Peyer's patch (tissue), 4 donors: ENCODE results near the gene SLC1A3. TPM values are rescaled to one million over a fixed set of nuclear protein-coding genes. Genes with fewer than 3 reads are reported as not detected.

Source experiments
- DNase-seq, 3 donors: peaks; one replicate each; pipeline ENCODE4 v3.0.0-alpha.2; 2017 to 2019
- H3K27ac ChIP-seq, 4 donors: fragments of 200-600 bp; sonication (generic); one replicate each; pipeline ENCODE4 v1.5.1; 2016 to 2019
- H3K27me3 ChIP-seq, 2 donors: fragments of 200-600 bp; sonication (generic); one replicate each; pipeline ENCODE4 v1.5.1; 2019
- H3K36me3 ChIP-seq, 3 donors: fragments of 200-600 bp; sonication (generic); one replicate each; pipeline ENCODE4 v1.5.1; 2016 to 2019
- H3K4me1 ChIP-seq, 4 donors: fragments of 200-600 bp; sonication (generic); one replicate each; pipeline ENCODE4 v1.5.1; 2016 to 2019
- H3K4me3 ChIP-seq, 4 donors: fragments of 200-600 bp; sonication (generic); 1 replicate in 3 of 4; 2 replicates in 1 of 4; pipeline ENCODE4 v1.5.1; 2016 to 2019; ENCODE audit warnings: mild to moderate bottlenecking in 1 of 4
- H3K9me3 ChIP-seq, 4 donors: fragments of 200-600 bp; sonication (generic); one replicate each; pipeline ENCODE4 v1.5.1; 2016 to 2019; ENCODE audit warnings: mild to moderate bottlenecking in 1 of 4
- POLR2A ChIP-seq, 2 donors: fragments of 450-650 bp; IDR thresholded peaks; one replicate each; pipeline ENCODE4 v1.5.1; 2017; ENCODE audit warnings: antibody characterized with exemption in 2 of 2, mild to moderate bottlenecking in 2 of 2, moderate library complexity in 2 of 2
- total RNA-seq, 4 donors: library from RNA; depleted of rRNA; stranded (reverse); fragments of >200 nt; gene quantifications; one replicate each; pipeline ENCODE4 v1.1.0, GENCODE V29; 2016
- TF ChIP-seq, protein P1 (sequence below), 6 experiments: fragments of 450-650 bp in 4 of 6; fragments of 200-600 bp in 2 of 6; sonication (generic) in 1 of 6; IDR thresholded peaks; one replicate each; pipeline ENCODE4 v1.5.1; 2017 to 2019; ENCODE audit warnings: antibody characterized with exemption in 6 of 6, mild to moderate bottlenecking in 3 of 6, moderate library complexity in 1 of 6

Gene SLC1A3
- total RNA-seq, 4 donors from 2014 or later: 0.95 to 7.4 (median 3.0) TPM

DNA sequence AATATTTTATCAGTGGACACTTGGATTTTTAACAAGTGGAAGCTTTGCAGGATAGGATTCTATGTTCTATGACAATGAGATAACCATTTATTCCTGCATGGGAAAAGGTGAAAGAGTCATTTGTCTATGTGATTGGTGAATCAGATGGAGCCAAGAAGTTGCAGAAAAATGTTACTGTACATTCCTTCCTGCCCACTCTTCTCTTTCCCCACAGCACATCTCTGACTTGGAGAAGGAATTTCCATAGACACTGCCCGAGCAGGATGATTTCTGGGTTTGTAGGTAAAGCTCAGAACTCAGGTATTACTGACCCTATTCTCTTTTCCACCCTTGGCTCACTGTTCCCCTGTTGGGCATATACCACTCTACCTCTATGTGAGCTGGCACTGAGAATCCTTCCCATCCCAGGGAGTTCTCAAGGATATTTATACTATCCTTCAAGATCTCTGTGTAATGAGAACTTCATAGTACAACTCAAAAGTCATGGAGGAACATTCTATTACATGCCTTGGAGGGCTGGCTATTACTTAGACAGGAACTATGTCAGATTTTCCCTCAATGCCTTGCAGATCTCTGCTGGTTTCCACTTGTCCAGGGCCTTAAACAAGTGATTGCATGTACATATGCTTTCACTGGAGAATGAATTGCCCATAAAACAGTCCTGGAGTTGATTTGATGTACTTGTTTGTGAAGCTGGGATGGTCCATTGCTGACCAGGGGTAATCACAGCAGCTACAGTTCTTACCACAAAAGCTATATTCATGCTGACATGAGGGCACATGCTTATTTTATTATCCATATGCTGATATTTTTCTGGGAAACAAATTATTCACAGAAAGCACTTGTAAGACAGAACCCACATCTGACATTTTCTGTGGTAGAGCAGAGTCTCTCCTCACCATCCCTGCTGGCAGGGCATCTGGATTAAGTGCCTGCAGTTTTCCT lies 24.1 kb downstream of the SLC1A3 start:
- no peak overlapping the region for H3K4me3 ChIP-seq
- H3K4me1 ChIP-seq: no peaks in the 10 kb centered on the region
- no peaks in the 10 kb centered on the region for H3K27me3 ChIP-seq
- H3K36me3 ChIP-seq: no peaks in the 10 kb centered on the region
- TF ChIP-seq, protein P1, sequence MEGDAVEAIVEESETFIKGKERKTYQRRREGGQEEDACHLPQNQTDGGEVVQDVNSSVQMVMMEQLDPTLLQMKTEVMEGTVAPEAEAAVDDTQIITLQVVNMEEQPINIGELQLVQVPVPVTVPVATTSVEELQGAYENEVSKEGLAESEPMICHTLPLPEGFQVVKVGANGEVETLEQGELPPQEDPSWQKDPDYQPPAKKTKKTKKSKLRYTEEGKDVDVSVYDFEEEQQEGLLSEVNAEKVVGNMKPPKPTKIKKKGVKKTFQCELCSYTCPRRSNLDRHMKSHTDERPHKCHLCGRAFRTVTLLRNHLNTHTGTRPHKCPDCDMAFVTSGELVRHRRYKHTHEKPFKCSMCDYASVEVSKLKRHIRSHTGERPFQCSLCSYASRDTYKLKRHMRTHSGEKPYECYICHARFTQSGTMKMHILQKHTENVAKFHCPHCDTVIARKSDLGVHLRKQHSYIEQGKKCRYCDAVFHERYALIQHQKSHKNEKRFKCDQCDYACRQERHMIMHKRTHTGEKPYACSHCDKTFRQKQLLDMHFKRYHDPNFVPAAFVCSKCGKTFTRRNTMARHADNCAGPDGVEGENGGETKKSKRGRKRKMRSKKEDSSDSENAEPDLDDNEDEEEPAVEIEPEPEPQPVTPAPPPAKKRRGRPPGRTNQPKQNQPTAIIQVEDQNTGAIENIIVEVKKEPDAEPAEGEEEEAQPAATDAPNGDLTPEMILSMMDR (IDR thresholded peaks at IDR 0.05): no peak
- TF ChIP-seq POLR2A (IDR thresholded peaks at IDR 0.05): no peak
- H3K9me3 ChIP-seq: no peaks in the 10 kb centered on the region
- H3K27ac ChIP-seq: no peak overlapping the region
- no peak for DNase-seq

DNA sequence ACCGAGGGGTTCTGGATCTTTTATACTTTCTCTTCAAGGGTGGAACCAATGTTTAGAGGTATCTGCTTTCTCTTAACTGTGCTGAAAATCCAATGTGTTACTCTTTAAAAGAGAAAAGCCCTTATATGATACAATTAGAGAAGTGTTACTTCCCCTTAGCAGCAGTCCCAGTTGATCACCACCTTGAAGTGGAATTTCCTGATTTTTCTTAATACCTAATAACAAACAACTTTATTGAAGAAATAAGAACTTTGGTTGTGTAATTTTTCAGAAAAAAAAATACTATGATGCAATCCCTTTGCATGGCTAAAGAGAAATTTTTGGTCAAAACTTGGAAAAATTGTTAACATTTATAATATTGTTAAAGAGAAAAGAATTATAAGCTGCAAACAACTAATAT lies 24.7 kb downstream of the SLC1A3 start:
- Histone ChIP-seq H3K27ac (no peak overlapping the region), H3K4me1 (no peaks in the 10 kb centered on the region), H3K9me3 (no peaks in the 10 kb centered on the region), H3K27me3 (no peaks in the 10 kb centered on the region), H3K36me3 (no peaks in the 10 kb centered on the region), H3K4me3 (no peak overlapping the region)
- no peak for DNase-seq
- TF ChIP-seq POLR2A (IDR thresholded peaks at IDR 0.05): no peak
- TF ChIP-seq, protein P1 (IDR thresholded peaks at IDR 0.05): no peak

DNA sequence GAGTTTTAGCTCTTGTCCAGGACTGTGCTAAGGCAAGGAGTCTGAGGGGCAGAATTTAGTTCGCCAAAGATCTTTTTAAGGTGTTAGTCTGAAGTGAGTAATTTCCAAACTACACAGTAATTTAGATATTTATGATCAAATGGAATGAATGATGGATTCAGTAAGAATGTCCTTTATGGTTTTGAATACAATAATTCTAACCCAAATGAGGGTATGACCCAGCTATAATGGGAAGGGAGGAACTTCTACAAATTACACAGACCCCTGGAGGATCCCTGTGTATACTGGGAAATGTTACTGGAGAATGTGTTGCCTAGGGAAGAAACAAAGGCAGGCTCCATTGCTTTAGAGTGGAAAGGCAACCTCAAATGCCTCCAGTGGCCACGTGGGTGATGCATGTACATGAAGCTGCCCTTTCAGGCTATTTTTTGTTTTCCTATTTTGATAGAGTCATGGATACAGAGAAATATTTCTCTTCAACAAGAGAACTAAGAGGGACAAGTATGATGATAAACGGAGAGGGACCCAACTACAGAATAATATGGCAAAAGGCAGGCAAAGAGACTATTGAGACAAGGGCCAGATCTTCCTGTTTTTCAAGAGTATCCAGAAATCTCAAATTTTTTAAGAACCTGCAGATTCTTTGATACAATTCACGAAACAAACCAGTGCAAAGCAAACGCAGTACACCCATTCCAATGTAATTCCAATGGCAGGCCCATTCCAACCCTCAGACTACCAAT lies 25.4 kb downstream of the SLC1A3 start:
- Histone ChIP-seq H3K27ac (no peak overlapping the region), H3K4me3 (no peak overlapping the region), H3K9me3 (no peaks in the 10 kb centered on the region), H3K36me3 (no peaks in the 10 kb centered on the region), H3K4me1 (no peaks in the 10 kb centered on the region), H3K27me3 (no peaks in the 10 kb centered on the region)
- TF ChIP-seq, protein P1 (IDR thresholded peaks at IDR 0.05): no peak
- no peak for TF ChIP-seq POLR2A (IDR thresholded peaks at IDR 0.05)
- DNase-seq: no peak

DNA sequence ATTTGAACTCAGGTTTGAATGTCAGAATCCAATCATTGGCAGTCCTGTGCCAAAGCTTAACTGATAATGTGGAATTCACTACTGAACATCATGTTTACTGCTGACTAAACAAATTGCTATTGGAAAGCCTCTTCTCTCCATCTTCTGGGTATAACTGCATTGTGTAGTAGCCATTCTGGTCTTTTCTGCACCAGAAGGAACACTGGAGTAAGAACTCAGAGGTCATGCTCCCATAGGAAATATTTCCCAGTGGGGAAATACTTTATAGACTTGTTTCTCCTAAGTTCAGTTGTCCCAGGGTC lies 25.9 kb downstream of the SLC1A3 start:
- TF ChIP-seq, protein P1 (IDR thresholded peaks at IDR 0.05): no peak
- no peak for TF ChIP-seq POLR2A (IDR thresholded peaks at IDR 0.05)
- DNase-seq: no peak
- H3K4me3 ChIP-seq: no peak overlapping the region

DNA sequence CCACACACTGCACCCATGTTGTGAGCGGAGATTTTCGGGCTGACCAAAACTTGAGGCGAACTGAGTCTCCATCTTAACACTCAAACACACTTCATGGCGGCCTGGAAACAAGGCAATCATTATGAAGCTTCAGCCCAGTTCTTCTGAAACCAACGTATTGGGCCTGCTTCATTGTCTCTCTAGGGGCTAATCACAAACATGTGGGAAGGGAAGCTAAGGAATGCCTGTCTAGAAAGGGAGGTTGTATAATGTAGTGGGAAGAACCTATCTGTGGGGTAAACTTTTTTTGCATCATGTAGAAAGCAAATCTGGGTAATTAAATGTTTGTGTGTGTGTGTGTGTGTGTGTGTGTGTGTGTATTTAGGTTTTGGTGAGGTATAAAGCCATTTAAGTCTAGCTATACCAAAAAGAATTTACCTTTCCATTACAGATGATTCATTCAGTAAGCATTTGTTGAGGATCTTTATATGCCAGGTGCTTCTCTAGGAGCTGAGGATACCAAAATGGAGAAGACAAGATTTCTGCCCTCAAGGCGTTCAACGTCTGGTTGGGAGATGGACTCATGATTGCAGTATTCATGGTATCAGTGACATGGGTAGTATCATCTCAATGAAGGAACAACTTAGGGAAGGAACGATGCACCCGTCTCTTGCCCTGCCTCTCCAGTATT lies 29.4 kb downstream of the SLC1A3 start:
- no peaks in the 10 kb centered on the region for H3K36me3 ChIP-seq
- no peak overlapping the region for H3K4me3 ChIP-seq
- no peaks in the 10 kb centered on the region for H3K9me3 ChIP-seq
- DNase-seq: no peak
- TF ChIP-seq POLR2A (IDR thresholded peaks at IDR 0.05): no peak
- TF ChIP-seq, protein P1 (IDR thresholded peaks at IDR 0.05): no peak
- H3K27ac ChIP-seq: no peak overlapping the region
- no peaks in the 10 kb centered on the region for H3K27me3 ChIP-seq
- H3K4me1 ChIP-seq: no peaks in the 10 kb centered on the region

More for the DNA sequence above, 25.9 kb downstream of the SLC1A3 start:
- no peaks in the 10 kb centered on the region for H3K27me3 ChIP-seq
- H3K27ac ChIP-seq: no peak overlapping the region
- H3K4me1 ChIP-seq: no peaks in the 10 kb centered on the region
- H3K9me3 ChIP-seq: no peaks in the 10 kb centered on the region
- no peaks in the 10 kb centered on the region for H3K36me3 ChIP-seq
